GM12878 (cell line): ENCODE data around the gene MARCHF11. TPM values are rescaled to one million over a fixed set of nuclear protein-coding genes. Genes with fewer than 3 reads are reported as not detected.

ENCODE experiments used
- ATF7 ChIP-seq: fragments of 450-650 bp; IDR thresholded peaks from 2 replicates; pipeline ENCODE4 v1.6.1; 2016; ENCODE audit warnings: low read depth, mild to moderate bottlenecking
- BMI1 ChIP-seq: fragments of 450-650 bp; IDR thresholded peaks from 2 replicates; pipeline ENCODE4 v1.6.1; 2016; ENCODE audit warnings: mild to moderate bottlenecking, moderate library complexity, borderline replicate concordance
- DPF2 ChIP-seq: fragments of 450-650 bp; IDR thresholded peaks from 2 replicates; pipeline ENCODE4 v1.6.1; 2017; ENCODE audit warnings: mild to moderate bottlenecking
- EP300 ChIP-seq, 2 experiments: fragments of 150-350 bp in 1 of 2; IDR thresholded peaks; 2 replicates each; pipeline ENCODE4 v1.6.1; 2011 to 2012; ENCODE audit warnings: low read depth in 2 of 2, low read length in 2 of 2, borderline replicate concordance in 1 of 2, improper control_type of control experiment in 1 of 2, inconsistent platforms in 1 of 2; ENCODE audit not compliant: control insufficient read depth in 1 of 2
- IKZF2 ChIP-seq, 2 experiments: fragments of 450-650 bp; IDR thresholded peaks; 2 replicates each; pipeline ENCODE4 v1.6.1; 2017; ENCODE audit warnings: mild to moderate bottlenecking in 2 of 2, moderate library complexity in 2 of 2
- MTA2 ChIP-seq: fragments of 450-650 bp; IDR thresholded peaks from 2 replicates; pipeline ENCODE4 v1.6.1; 2016; ENCODE audit warnings: low read depth, mild to moderate bottlenecking, moderate library complexity
- RAD51 ChIP-seq: fragments of 450-650 bp; IDR thresholded peaks from 2 replicates; pipeline ENCODE4 v1.6.1; 2016; ENCODE audit warnings: moderate library complexity, mild to moderate bottlenecking, inconsistent platforms
- RELB ChIP-seq: fragments of 450-650 bp; IDR thresholded peaks from 2 replicates; pipeline ENCODE4 v1.6.1; 2017; ENCODE audit warnings: low read depth, mild to moderate bottlenecking, moderate library complexity
- REST ChIP-seq: IDR thresholded peaks from 2 replicates; pipeline ENCODE4 v1.6.1; 2012; ENCODE audit warnings: mild to moderate bottlenecking, low read depth, low read length
- SPI1 ChIP-seq: IDR thresholded peaks from 2 replicates; pipeline ENCODE4 v1.6.1; 2011; ENCODE audit warnings: low read depth, mild to moderate bottlenecking, low read length, moderate library complexity, borderline replicate concordance; ENCODE audit not compliant: insufficient read depth
- STAT1 ChIP-seq: fragments of 450-650 bp; conservative IDR thresholded peaks from 2 replicates; pipeline ENCODE4 v1.6.1; 2014; ENCODE audit warnings: antibody characterized with exemption, mild to moderate bottlenecking
- ZNF384 ChIP-seq: IDR thresholded peaks from 2 replicates; pipeline ENCODE4 v1.6.1; 2012; ENCODE audit warnings: low read depth, mild to moderate bottlenecking, low read length, improper control_type of control experiment, borderline replicate concordance
- polyA plus RNA-seq, 11 experiments: library from polyadenylated mRNA; depleted of rRNA in 4 of 11; unstranded in 6 of 11; stranded (reverse) in 5 of 11; fragments of >200 nt; fragmentation: Nextera tagmentation in 4 of 11; fragmentation: Illumina TruSeq in 1 of 11; extraction: Ambion mirVana in 4 of 11; extraction: Trizol in 1 of 11; gene quantifications; 1 replicate in 1 of 11; 2 replicates in 10 of 11; pipeline versions ENCODE4 v1.2.1 to v1.2.3, GENCODE V29; 2011 to 2016; ENCODE audit warnings: inconsistent platforms in 2 of 11, missing spikeins in 2 of 11, low read depth in 1 of 11
- total RNA-seq, 4 experiments: library from RNA; depleted of rRNA in 3 of 4; stranded (reverse); fragments of >200 nt in 3 of 4; fragmentation: Illumina TruSeq in 1 of 4; extraction: Trizol in 1 of 4; gene quantifications; 2 replicates each; pipeline versions ENCODE4 v1.2.1 to v1.2.3, GENCODE V29; 2013 to 2021

The MARCHF11 gene
- total and polyA plus RNA-seq, 10 of the 15 experiments (the other 5 are each of a cell fraction or from before 2014, with no cell fraction given) = 0.26 TPM; not detected in 9

GRCh38 chr5:16066320-16066719, 113.3 kb downstream of the MARCHF11 start (continued):
- TF ChIP-seq REST (no peak), ATF7 (peak; percentile 22; the same call in 1 of the 2 replicates), RELB (0 out of 2 replicates have a peak, but pooled peaks have one; percentile 30), MTA2 (peak; percentile 76), BMI1 (peak; percentile 24; the same call in 1 of the 2 replicates), EP300 (IDR thresholded peaks at IDR 0.05; ENCODE audit: borderline replicate concordance in 1 of 2, control insufficient read depth in 1 of 2, low read depth in 2 of 2, low read length in 2 of 2) (peak; percentile 34 to 58; a peak in 2 of 4 replicates), RAD51 (no peak), SPI1 (peak; percentile 76), DPF2 (peak; percentile 55; the same call in 1 of the 2 replicates), STAT1 (no peak), IKZF2 (IDR thresholded peaks at IDR 0.05) (peak; percentile 40 to 60; a peak in 3 of 4 replicates), ZNF384 (peak; percentile 57; the same call in 1 of the 2 replicates)
- TF ChIP-seq, all 136 proteins: peak for 10
